IPS-20b (cell line): ENCODE measurements around the gene DLG4.
"Not testable (repeated sequence)": the region's sequence is repeated elsewhere in the genome, so short reads cannot be mapped to it uniquely, and the experiment has no call there.

ENCODE experiments used
- H3K27ac ChIP-seq: one replicate; pipeline ENCODE4 v1.5.1; 2013; ENCODE audit warnings: low read length
- H3K27me3 ChIP-seq: 2 replicates; pipeline ENCODE4 v1.6.1; 2013; ENCODE audit warnings: mild to moderate bottlenecking, low read length, inconsistent platforms; ENCODE audit not compliant: insufficient read depth
- H3K36me3 ChIP-seq: 2 replicates; pipeline ENCODE4 v1.6.1; 2013; ENCODE audit warnings: low read depth, mild to moderate bottlenecking, inconsistent platforms, low read length, moderate library complexity; ENCODE audit not compliant: insufficient read depth
- H3K4me1 ChIP-seq: 2 replicates; pipeline ENCODE4 v1.6.1; 2013; ENCODE audit warnings: mild to moderate bottlenecking, control low read depth, inconsistent platforms, low read length, moderate library complexity; ENCODE audit not compliant: insufficient read depth
- H3K4me3 ChIP-seq: 2 replicates; pipeline ENCODE4 v1.5.1; 2013; ENCODE audit warnings: mild to moderate bottlenecking, low read length, inconsistent platforms
- H3K9ac ChIP-seq: 2 replicates; pipeline ENCODE4 v1.6.1; 2013; ENCODE audit warnings: low read depth, mild to moderate bottlenecking, inconsistent platforms, low read length, moderate library complexity
- H3K9me3 ChIP-seq: 2 replicates; pipeline ENCODE4 v1.6.1; 2013; ENCODE audit warnings: mild to moderate bottlenecking, low read depth, low read length, inconsistent platforms; ENCODE audit not compliant: insufficient read depth

DLG4 gene

GRCh38 chr17:7246779-7247178, 27.1 kb upstream of the DLG4 start:
- no peak overlapping the region for H3K4me3 ChIP-seq
- H3K27me3 ChIP-seq = no peaks in the 10 kb centered on the region
- peaks cover 30% of the 10 kb centered on the region for H3K36me3 ChIP-seq
- no peaks in the 10 kb centered on the region for H3K9me3 ChIP-seq
- no peak overlapping the region for H3K27ac ChIP-seq
- H3K4me1 ChIP-seq = peaks cover 4% of the 10 kb centered on the region
- no peak overlapping the region for H3K9ac ChIP-seq

- Histone ChIP-seq H3K36me3 (peaks cover 40% of the 10 kb centered on the region), H3K4me1 (peaks cover 10% of the 10 kb centered on the region)
- not testable (repeated sequence) for H3K4me3 ChIP-seq, H3K9me3 ChIP-seq, H3K27me3 ChIP-seq, H3K27ac ChIP-seq, H3K9ac ChIP-seq
Measured at GRCh38 chr17:7243838-7244237, 24.2 kb upstream of the DLG4 start.

- Histone ChIP-seq H3K27me3 (no peaks in the 10 kb centered on the region), H3K36me3 (peaks cover 40% of the 10 kb centered on the region), H3K4me3 (peak overlapping the region; percentile 86), H3K27ac (peak overlapping the region; percentile 43), H3K9ac (peak overlapping the region; percentile 90; the same call in 1 of the 2 replicates), H3K9me3 (no peaks in the 10 kb centered on the region), H3K4me1 (peaks cover 10% of the 10 kb centered on the region; the same call in 1 of the 2 replicates)
Measured at GRCh38 chr17:7243453-7243729, 23.8 kb upstream of the DLG4 start.

GRCh38 chr17:7242717-7243452, 23.2 kb upstream of the DLG4 start:
- peak overlapping the region; percentile 90 for H3K9ac ChIP-seq
- no peaks in the 10 kb centered on the region for H3K9me3 ChIP-seq
- peak overlapping the region; percentile 86 for H3K4me3 ChIP-seq
- H3K27ac ChIP-seq = peak overlapping the region; percentile 92
- H3K4me1 ChIP-seq = peaks cover 10% of the 10 kb centered on the region; the same call in 1 of the 2 replicates
- peaks cover 40% of the 10 kb centered on the region for H3K36me3 ChIP-seq
- H3K27me3 ChIP-seq = no peaks in the 10 kb centered on the region

- Histone ChIP-seq H3K27ac (peak within 1 kb of the TSS; percentile 92), H3K9ac (peak within 1 kb of the TSS; percentile 90), H3K9me3 (no peaks in the 10 kb centered on the region), H3K27me3 (no peaks in the 10 kb centered on the region), H3K4me3 (peak within 1 kb of the TSS; percentile 86), H3K4me1 (peaks cover 16% of the 10 kb centered on the region), H3K36me3 (peaks cover 40% of the 10 kb centered on the region)
Measured at GRCh38 chr17:7241783-7242716, 22.4 kb upstream of the DLG4 start, which contains the start of gene GABARAP. Gene GABARAP (minus strand): TSS chr17:7242449. CDS start chr17:7242330, 119 bp downstream.

GRCh38 chr17:7241090-7241733, 21.6 kb upstream of the DLG4 start:
- Histone ChIP-seq H3K4me3 (peak overlapping the region; percentile 86), H3K27ac (peak overlapping the region; percentile 56), H3K36me3 (peaks cover 40% of the 10 kb centered on the region), H3K9me3 (no peaks in the 10 kb centered on the region), H3K27me3 (no peaks in the 10 kb centered on the region), H3K9ac (peak overlapping the region; percentile 90), H3K4me1 (peaks cover 16% of the 10 kb centered on the region)

GRCh38 chr17:7240375-7240774, 20.7 kb upstream of the DLG4 start:
- peaks cover 41% of the 10 kb centered on the region for H3K36me3 ChIP-seq
- H3K4me1 ChIP-seq = peaks cover 16% of the 10 kb centered on the region
- H3K9ac ChIP-seq = peak overlapping the region; percentile 38; the same call in 1 of the 2 replicates
- H3K27me3 ChIP-seq = no peaks in the 10 kb centered on the region
- H3K9me3 ChIP-seq = no peaks in the 10 kb centered on the region
- peak overlapping the region; percentile 86; the same call in 1 of the 2 replicates for H3K4me3 ChIP-seq
- no peak overlapping the region for H3K27ac ChIP-seq

- peak within 1 kb of the TSS; percentile 99 for H3K9ac ChIP-seq
- peak within 1 kb of the TSS; percentile 98 for H3K4me3 ChIP-seq
- H3K27me3 ChIP-seq = no peaks in the 10 kb centered on the region
- H3K9me3 ChIP-seq = no peaks in the 10 kb centered on the region
- H3K27ac ChIP-seq = peak within 1 kb of the TSS; percentile 93
- H3K36me3 ChIP-seq = peaks cover 43% of the 10 kb centered on the region
- peaks cover 24% of the 10 kb centered on the region for H3K4me1 ChIP-seq
Measured at GRCh38 chr17:7239091-7240027, 19.7 kb upstream of the DLG4 start, which contains the start of gene PHF23. Gene PHF23 (minus strand): TSS chr17:7239457. CDS start chr17:7239279, 178 bp downstream.

- peak overlapping the region; percentile 93 for H3K27ac ChIP-seq
- peaks cover 39% of the 10 kb centered on the region for H3K36me3 ChIP-seq
- peaks cover 24% of the 10 kb centered on the region for H3K4me1 ChIP-seq
- peak overlapping the region; percentile 98 for H3K4me3 ChIP-seq
- H3K9me3 ChIP-seq = no peaks in the 10 kb centered on the region
- H3K27me3 ChIP-seq = no peaks in the 10 kb centered on the region
- H3K9ac ChIP-seq = peak overlapping the region; percentile 99
Measured at GRCh38 chr17:7238420-7239090, 18.9 kb upstream of the DLG4 start.

- Histone ChIP-seq H3K9me3 (no peaks in the 10 kb centered on the region), H3K27me3 (no peaks in the 10 kb centered on the region), H3K27ac (peak overlapping the region; percentile 72), H3K4me1 (peaks cover 24% of the 10 kb centered on the region), H3K36me3 (peaks cover 39% of the 10 kb centered on the region), H3K4me3 (peak overlapping the region; percentile 98), H3K9ac (peak overlapping the region; percentile 72; the same call in 1 of the 2 replicates)
Measured at GRCh38 chr17:7237761-7238419, 18.3 kb upstream of the DLG4 start.
